Measurements from ENCODE around the gene MXI1. TPM values are rescaled to one million over a fixed set of nuclear protein-coding genes. Genes with fewer than 3 reads are reported as not detected.
A peak's percentile ranks its signal among the peaks of the same experiment; 100 is the strongest.
"Not testable (repeated sequence)": the region's sequence is repeated elsewhere in the genome, so short reads cannot be mapped to it uniquely, and the experiment has no call there.

MXI1 gene
- total RNA-seq, 4 donors from 2014 or later = 27.4 to 52.9 (median 51.6) TPM

GRCh38 chr10:110330675-110331074 lies 123.3 kb downstream of the MXI1 start:
- no peak overlapping the region for H3K27ac ChIP-seq
- H3K27me3 ChIP-seq = no peaks in the 10 kb centered on the region
- H3K9me3 ChIP-seq = no peaks in the 10 kb centered on the region
- intact Hi-C loops (cut with DNase I; ENCODE audit: low total_unique reads) = no loop called here
- no peak overlapping the region for H3K4me3 ChIP-seq
- no peaks in the 10 kb centered on the region for H3K4me1 ChIP-seq
- no peaks in the 10 kb centered on the region for H3K36me3 ChIP-seq
- TF ChIP-seq POLR2A (IDR thresholded peaks at IDR 0.05) = no peak
- TF ChIP-seq CTCF (IDR thresholded peaks at IDR 0.05) = no peak
- no peak for DNase-seq

- H3K27me3 ChIP-seq; H3K9me3 ChIP-seq; intact Hi-C loops (cut with DNase I; ENCODE audit: low total_unique reads); DNase-seq; H3K4me1 ChIP-seq; H3K4me3 ChIP-seq; H3K27ac ChIP-seq; H3K36me3 ChIP-seq: not testable (repeated sequence)
Observed at GRCh38 chr10:110331226-110331795, 123.9 kb downstream of the MXI1 start.

GRCh38 chr10:110334061-110334656 lies 126.8 kb downstream of the MXI1 start:
- H3K27ac ChIP-seq = no peak overlapping the region
- H3K36me3 ChIP-seq = no peaks in the 10 kb centered on the region
- no peak overlapping the region for H3K4me3 ChIP-seq
- intact Hi-C loops (cut with DNase I; ENCODE audit: low total_unique reads) = no loop called here
- DNase-seq = no peak
- no peaks in the 10 kb centered on the region for H3K9me3 ChIP-seq
- no peak for TF ChIP-seq CTCF (IDR thresholded peaks at IDR 0.05)
- TF ChIP-seq POLR2A (IDR thresholded peaks at IDR 0.05) = no peak
- no peaks in the 10 kb centered on the region for H3K27me3 ChIP-seq
- no peaks in the 10 kb centered on the region for H3K4me1 ChIP-seq

- Histone ChIP-seq H3K4me1 (no peaks in the 10 kb centered on the region), H3K4me3 (no peak overlapping the region), H3K27me3 (no peaks in the 10 kb centered on the region), H3K9me3 (no peaks in the 10 kb centered on the region), H3K27ac (peak overlapping the region in 1 of 2 donors; percentile 31), H3K36me3 (no peaks in the 10 kb centered on the region)
- no peak for DNase-seq
- intact Hi-C loops (cut with DNase I; ENCODE audit: low total_unique reads) = no loop called here
- TF ChIP-seq POLR2A (IDR thresholded peaks at IDR 0.05) (no peak), CTCF (IDR thresholded peaks at IDR 0.05) (no peak)
Observed at GRCh38 chr10:110335314-110336064, 128.1 kb downstream of the MXI1 start.

- Histone ChIP-seq H3K4me1 (no peaks in the 10 kb centered on the region), H3K27ac (peak overlapping the region in 1 of 2 donors; percentile 41), H3K27me3 (no peaks in the 10 kb centered on the region), H3K36me3 (no peaks in the 10 kb centered on the region), H3K4me3 (no peak overlapping the region), H3K9me3 (no peaks in the 10 kb centered on the region)
- intact Hi-C loops (cut with DNase I; ENCODE audit: low total_unique reads) = no loop called here
- no peak for TF ChIP-seq POLR2A (IDR thresholded peaks at IDR 0.05)
- peak in 1 of 4 experiments; percentile 3 for TF ChIP-seq CTCF (IDR thresholded peaks at IDR 0.05)
- peak in 1 of 2 donors; percentile 25 for DNase-seq
Observed at GRCh38 chr10:110336111-110336721, 128.8 kb downstream of the MXI1 start.

Other genes with a start within 250 kb of the MXI1 start
- 100 to 1,000 TPM in 2 of 4 donors, 10 to 100 TPM in 2; 55.0 to 935 (median 92.6) TPM for gene ADD3, start 199.6 kb upstream of the MXI1 start, total RNA-seq
- gene SMNDC1, start 97.3 kb downstream of the MXI1 start, total RNA-seq = 10 to 100 TPM; 14.6 to 41.2 (median 18.3) TPM

All from uterus (tissue), 4 donors.